Panc1 (cell line): ENCODE results near the gene WLS. TPM values are rescaled to one million over a fixed set of nuclear protein-coding genes. Genes with fewer than 3 reads are reported as not detected.

ENCODE experiments used
- ATAC-seq: fragments of 200-7000 bp; cut with Tn5 transposase; 2 replicates; pipeline ENCODE4 v1.9.1; 2020; ENCODE audit warnings: mild to moderate bottlenecking, moderate library complexity
- BruUV-seq: library from RNA; stranded (reverse); fragments of 400-500 nt; replicated peaks from 2 replicates; lab custom pipeline; 2021; lab: Mats Ljungman, UMichigan
- CTCF ChIA-PET: fragments of 300-600 bp; sonication (Branson Sonifier 250); formaldehyde crosslinking; loops from one replicate; lab custom pipeline; 2022; ENCODE audit warnings: antibody characterized with exemption; lab: Charles Lee
- POLR2A ChIA-PET: fragments of 300-600 bp; sonication (Branson Sonifier 250); formaldehyde crosslinking; loops from one replicate; lab custom pipeline; 2022; ENCODE audit warnings: antibody characterized with exemption; lab: Charles Lee
- DNase-seq: peaks from one replicate; pipeline ENCODE4 v3.0.0-alpha.2; 2010; ENCODE audit warnings: low read depth, low spot score
- H3K27ac ChIP-seq: 2 replicates; pipeline ENCODE4 v1.5.1; 2011; ENCODE audit warnings: mild to moderate bottlenecking, low read length, inconsistent platforms
- H3K27me3 ChIP-seq: fragments of 200-500 bp; sonication (Bioruptor generic); 2 replicates; pipeline ENCODE4 v1.6.0; 2014; ENCODE audit warnings: low read length, inconsistent platforms; ENCODE audit not compliant: control insufficient read depth, insufficient read depth
- H3K36me3 ChIP-seq: fragments of 200-500 bp; sonication (Bioruptor generic); 2 replicates; pipeline ENCODE4 v1.5.1; 2014; ENCODE audit warnings: inconsistent platforms, mild to moderate bottlenecking, low read length, moderate library complexity; ENCODE audit not compliant: control insufficient read depth, insufficient read depth
- H3K4me1 ChIP-seq: 2 replicates; pipeline ENCODE4 v1.5.1; 2011; ENCODE audit warnings: inconsistent platforms, mild to moderate bottlenecking, low read length, moderate library complexity; ENCODE audit not compliant: control insufficient read depth, insufficient read depth
- H3K4me3 ChIP-seq, 2 experiments: 2 replicates each; pipeline ENCODE4 v1.5.1; 2011 to 2012; ENCODE audit warnings: low read depth in 2 of 2, low read length in 2 of 2, mild to moderate bottlenecking in 2 of 2, inconsistent platforms in 1 of 2, moderate library complexity in 1 of 2
- H3K9me3 ChIP-seq: fragments of 200-500 bp; sonication (Bioruptor generic); 2 replicates; pipeline ENCODE4 v1.5.1; 2014; ENCODE audit warnings: low read depth, mild to moderate bottlenecking, inconsistent platforms, low read length, moderate library complexity; ENCODE audit not compliant: control insufficient read depth, insufficient read depth
- CTCF ChIP-seq: fragments of 450-650 bp; IDR thresholded peaks from 2 replicates; pipeline ENCODE4 v1.5.1; 2017; ENCODE audit warnings: mild to moderate bottlenecking
- POLR2AphosphoS5 ChIP-seq: IDR thresholded peaks from 2 replicates; pipeline ENCODE4 v1.6.1; 2012; ENCODE audit warnings: mild to moderate bottlenecking, low read depth, low read length, moderate library complexity
- REST ChIP-seq, 2 experiments: IDR thresholded peaks; 2 replicates each; pipeline ENCODE4 v1.6.1; 2011 to 2012; ENCODE audit warnings: low read depth in 2 of 2, control low read depth in 1 of 2, low read length in 1 of 2, mild to moderate bottlenecking in 1 of 2, moderate library complexity in 1 of 2; ENCODE audit not compliant: insufficient read depth in 1 of 2
- SIN3A ChIP-seq: IDR thresholded peaks from 2 replicates; pipeline ENCODE4 v1.6.1; 2012; ENCODE audit warnings: low read depth, mild to moderate bottlenecking, low read length, moderate library complexity, borderline replicate concordance; ENCODE audit not compliant: insufficient read depth
- TCF7L2 ChIP-seq: IDR thresholded peaks from 2 replicates; pipeline ENCODE4 v1.6.1; 2011; ENCODE audit warnings: mild to moderate bottlenecking, low read depth, low read length, inconsistent platforms
- in situ Hi-C: cut with HindIII; loops from 2 replicates; pipeline ENCODE4 v1.10.0; 2016; ENCODE audit warnings: low sequenced_read_pairs, low pct_unique_long_range_greater_than_20kb
- intact Hi-C: fragments of 100-400 bp; cut with micrococcal nuclease; formaldehyde crosslinking; loops from one replicate; pipeline ENCODE4 v1.10.0; 2022; ENCODE audit not compliant: unreplicated experiment
- total RNA-seq: library from RNA; stranded (reverse); gene quantifications from one replicate; pipeline ENCODE4 v1.2.1, GENCODE V29; 2021; ENCODE audit not compliant: unreplicated experiment

Gene WLS
- total RNA-seq, 1 experiment from 2014 or later, result 29.6 TPM

GRCh38 chr1:68121536-68121935, 110.8 kb downstream of the WLS start:
- ATAC-seq, result no peak

GRCh38 chr1:68120136-68120791, 112.1 kb downstream of the WLS start:
- Histone ChIP-seq H3K9me3 (no peaks in the 10 kb centered on the region), H3K27ac (no peak overlapping the region), H3K4me1 (no peaks in the 10 kb centered on the region; the same call in 1 of the 2 replicates), H3K27me3 (no peaks in the 10 kb centered on the region), H3K4me3 (no peak overlapping the region), H3K36me3 (no peaks in the 10 kb centered on the region)
- POLR2A ChIA-PET, result no interaction called here
- in situ Hi-C loops, result no loop called here
- intact Hi-C loops, result loop anchor here (1.0 to 2.0 kb wide), 2 partner anchors 201 to 223 kb away; no protein-coding TSS in a partner anchor
- DNase-seq, result peak; percentile 75
- TF ChIP-seq TCF7L2, result no peak
- peak; percentile 84 for TF ChIP-seq CTCF
- no peak for TF ChIP-seq SIN3A
- no peak for TF ChIP-seq POLR2AphosphoS5
- no peak for TF ChIP-seq REST (IDR thresholded peaks at IDR 0.05; ENCODE audit: insufficient read depth in 1 of 2, low read depth in 2 of 2, low read length in 1 of 2)
- BruUV-seq, result no TSS peak
- CTCF ChIA-PET, result interaction anchor here (0.6 to 2.5 kb wide), 6 partner anchors 112 to 337 kb away, joined by 3 to 29 read pairs (median 6); partner anchors contain the start of gene WLS
- peak; percentile 78 for ATAC-seq

More at GRCh38 chr1:68121536-68121935, 110.8 kb downstream of the WLS start:
- intact Hi-C loops (loop anchor here (2.0 kb wide), 1 partner anchor 221 kb away; no protein-coding TSS in a partner anchor), in situ Hi-C loops (no loop called here)
- no peak overlapping the region for H3K27ac ChIP-seq
- H3K4me1 ChIP-seq, result no peaks in the 10 kb centered on the region; the same call in 1 of the 2 replicates
- H3K36me3 ChIP-seq, result no peaks in the 10 kb centered on the region
- no peaks in the 10 kb centered on the region for H3K27me3 ChIP-seq
- POLR2A ChIA-PET, result no interaction called here
- H3K4me3 ChIP-seq, result no peak overlapping the region
- no peak for DNase-seq
- no TSS peak for BruUV-seq
- CTCF ChIA-PET, result interaction anchor here (2.0 to 2.5 kb wide), 2 partner anchors 200 to 221 kb away, joined by 10 to 29 read pairs; no protein-coding TSS in a partner anchor
- no peaks in the 10 kb centered on the region for H3K9me3 ChIP-seq
- TF ChIP-seq CTCF (no peak), TCF7L2 (no peak)
